Effector memory CD8-positive, alpha-beta T cell (primary cell): ENCODE data around the gene PHF20.
"Not testable (repeated sequence)": the region's sequence is repeated elsewhere in the genome, so short reads cannot be mapped to it uniquely, and the experiment has no call there.

Experiments used
- ATAC-seq: fragments of 150-1000 bp; cut with Tn5 transposase; replicated peaks from 2 replicates; pipeline ENCODE4 v1.10.0; 2021; ENCODE audit warnings: mild to moderate bottlenecking, moderate library complexity
- DNase-seq, 3 experiments: peaks; one replicate each; pipeline ENCODE4 v3.0.0; 2021
- H3K27ac Mint-ChIP-seq, 2 donors: one replicate each; pipeline ENCODE4 v1.8.0; 2022; ENCODE audit warnings: mild to moderate bottlenecking in 2 of 2, mixed read lengths in 2 of 2, moderate library complexity in 2 of 2
- H3K27me3 Mint-ChIP-seq, 2 donors: one replicate each; pipeline ENCODE4 v1.8.0; 2022; ENCODE audit warnings: mixed read lengths in 2 of 2
- H3K36me3 Mint-ChIP-seq: one replicate; pipeline ENCODE4 v1.8.0; 2022; ENCODE audit warnings: mild to moderate bottlenecking, moderate library complexity, mixed read lengths; ENCODE audit not compliant: insufficient read depth
- H3K4me1 Mint-ChIP-seq, 2 donors: one replicate each; pipeline ENCODE4 v1.8.0; 2022; ENCODE audit warnings: low read depth in 2 of 2, mixed read lengths in 2 of 2
- H3K4me3 Mint-ChIP-seq, 2 donors: one replicate each; pipeline ENCODE4 v1.8.0; 2022; ENCODE audit warnings: mild to moderate bottlenecking in 2 of 2, mixed read lengths in 2 of 2, moderate library complexity in 2 of 2
- H3K9me3 Mint-ChIP-seq, 2 donors: one replicate each; pipeline ENCODE4 v1.8.0; 2022; ENCODE audit warnings: mixed read lengths in 2 of 2

Gene PHF20

GRCh38 chr20:35901230-35901629 lies 129.4 kb downstream of the PHF20 start:
- not testable (repeated sequence) for DNase-seq, H3K9me3 Mint-ChIP-seq
- H3K36me3 Mint-ChIP-seq: peaks cover 52% of the 10 kb centered on the region

GRCh38 chr20:35901678-35902544 lies 130.1 kb downstream of the PHF20 start:
- no peak overlapping the region for H3K4me3 Mint-ChIP-seq
- H3K27me3 Mint-ChIP-seq: no peaks in the 10 kb centered on the region
- ATAC-seq (no peak), DNase-seq (no peak)
- peak overlapping the region in 1 of 2 donors; percentile 6 for H3K27ac Mint-ChIP-seq
- H3K9me3 Mint-ChIP-seq: no peaks in the 10 kb centered on the region
- H3K36me3 Mint-ChIP-seq: peaks cover 52% of the 10 kb centered on the region
- H3K4me1 Mint-ChIP-seq: peaks cover 9 to 19% of the 10 kb centered on the region in 2 donors

More at GRCh38 chr20:35901230-35901629, 129.4 kb downstream of the PHF20 start:
- H3K4me1 Mint-ChIP-seq: peaks cover 6 to 16% of the 10 kb centered on the region in 2 donors
- not testable (repeated sequence) for ATAC-seq, H3K27me3 Mint-ChIP-seq, H3K27ac Mint-ChIP-seq, H3K4me3 Mint-ChIP-seq

DNA sequence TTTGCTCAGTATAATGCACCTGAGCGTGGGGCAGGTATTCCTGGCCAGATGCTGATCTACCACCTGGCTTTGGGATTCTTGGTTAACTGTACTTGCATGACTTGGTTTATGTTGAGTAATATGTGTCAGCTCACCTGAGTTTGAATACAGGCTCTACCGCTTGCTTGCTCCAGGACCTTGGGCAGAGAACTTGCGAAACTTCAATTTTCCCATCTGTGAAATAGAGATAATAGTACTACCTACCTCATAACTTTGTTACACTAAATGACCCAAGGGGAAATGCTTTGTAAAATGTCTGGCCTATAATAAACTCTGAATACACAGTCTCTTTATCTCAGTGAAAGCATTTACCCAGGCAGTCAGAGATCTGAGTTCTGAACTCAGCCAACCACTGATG lies 130.7 kb downstream of the PHF20 start:
- Mint-ChIP-seq H3K27me3 (no peaks in the 10 kb centered on the region), H3K36me3 (peaks cover 48% of the 10 kb centered on the region), H3K4me1 (peaks cover 9 to 21% of the 10 kb centered on the region in 2 donors), H3K4me3 (no peak overlapping the region), H3K27ac (peak overlapping the region in 1 of 2 donors; percentile 21), H3K9me3 (no peaks in the 10 kb centered on the region)
- ATAC-seq (no peak), DNase-seq (no peak)

DNA sequence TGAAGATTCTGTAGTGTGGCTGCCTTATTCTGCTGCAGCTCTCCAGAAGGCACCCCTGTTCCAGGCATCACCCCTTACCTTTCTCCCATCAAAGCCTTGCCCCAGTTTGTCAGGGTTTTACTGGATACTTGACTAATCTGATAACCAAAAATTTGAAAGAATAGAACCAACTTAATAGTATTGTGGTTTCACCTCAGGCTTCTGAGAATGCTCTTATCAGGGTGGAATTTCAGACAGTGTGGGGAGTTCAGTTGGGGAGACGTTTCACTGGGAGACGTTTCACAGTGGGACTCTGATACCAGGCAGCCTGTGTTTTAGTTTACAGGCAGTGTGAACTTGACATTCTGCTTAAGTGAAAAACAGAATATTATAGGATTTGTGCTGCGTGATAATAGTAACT lies 132.0 kb downstream of the PHF20 start:
- no peak overlapping the region for H3K27ac Mint-ChIP-seq

DNA sequence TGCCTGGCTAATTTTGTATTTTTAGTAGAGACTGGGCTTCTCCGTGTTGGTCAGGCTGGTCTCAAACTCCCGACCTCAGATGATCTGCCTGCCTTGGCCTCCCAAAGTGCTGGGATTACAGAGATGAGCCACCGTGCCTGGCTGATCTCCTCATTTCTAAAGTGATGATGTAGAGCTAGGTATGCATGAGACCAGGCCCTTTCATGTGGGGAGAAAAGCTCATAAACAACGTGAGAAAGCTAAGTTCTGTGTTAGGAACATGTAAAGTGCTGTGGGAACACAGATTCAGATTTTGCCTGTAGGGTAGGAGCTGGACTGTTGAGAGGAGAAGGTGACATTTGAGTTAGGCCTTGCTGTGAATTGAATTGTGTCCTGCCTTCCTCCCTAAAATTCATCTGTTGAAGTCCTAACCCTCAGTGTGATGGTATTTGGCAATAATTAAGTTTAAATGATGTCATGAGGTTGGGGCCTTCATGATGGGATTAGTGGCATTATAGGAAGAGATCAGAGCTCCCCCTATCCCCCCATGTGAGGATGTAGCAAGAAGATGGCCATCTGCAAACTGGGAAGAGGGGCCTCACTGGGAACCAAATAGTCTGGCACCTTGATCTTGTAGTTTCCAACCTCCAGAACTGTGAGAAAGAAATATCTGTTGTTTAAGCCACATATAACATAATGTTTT lies 133.3 kb downstream of the PHF20 start:
- H3K4me1 Mint-ChIP-seq: peaks cover 19 to 28% of the 10 kb centered on the region in 2 donors
- H3K36me3 Mint-ChIP-seq: peaks cover 37% of the 10 kb centered on the region
- H3K27me3 Mint-ChIP-seq: no peaks in the 10 kb centered on the region
- H3K9me3 Mint-ChIP-seq: no peaks in the 10 kb centered on the region
- no peak overlapping the region for H3K4me3 Mint-ChIP-seq
- ATAC-seq: no peak
- no peak for DNase-seq
- H3K27ac Mint-ChIP-seq: peak overlapping the region; percentile 63 to 80

More for the DNA sequence above, 132.0 kb downstream of the PHF20 start:
- no peak for ATAC-seq
- H3K36me3 Mint-ChIP-seq: peaks cover 45% of the 10 kb centered on the region
- H3K4me1 Mint-ChIP-seq: peaks cover 19 to 28% of the 10 kb centered on the region in 2 donors
- no peak overlapping the region for H3K4me3 Mint-ChIP-seq
- H3K9me3 Mint-ChIP-seq: no peaks in the 10 kb centered on the region
- H3K27me3 Mint-ChIP-seq: no peaks in the 10 kb centered on the region
- no peak for DNase-seq

- ATAC-seq (no peak), DNase-seq (no peak)
- H3K4me1 Mint-ChIP-seq: peaks cover 19 to 25% of the 10 kb centered on the region in 2 donors
- peak overlapping the region; percentile 63 to 80 for H3K27ac Mint-ChIP-seq
- H3K36me3 Mint-ChIP-seq: peaks cover 29% of the 10 kb centered on the region
- no peak overlapping the region for H3K4me3 Mint-ChIP-seq
- H3K9me3 Mint-ChIP-seq: no peaks in the 10 kb centered on the region
- H3K27me3 Mint-ChIP-seq: no peaks in the 10 kb centered on the region
These were observed 135.3 kb downstream of the PHF20 start for GRCh38 chr20:35907017-35907701.

GRCh38 chr20:35908007-35908406 lies 136.2 kb downstream of the PHF20 start:
- Mint-ChIP-seq H3K9me3 (no peaks in the 10 kb centered on the region), H3K27me3 (no peaks in the 10 kb centered on the region), H3K4me1 (peaks cover 18 to 21% of the 10 kb centered on the region in 2 donors), H3K27ac (peak overlapping the region in 1 of 2 donors; percentile 33), H3K36me3 (peaks cover 36% of the 10 kb centered on the region), H3K4me3 (no peak overlapping the region)
- DNase-seq (no peak), ATAC-seq (no peak)

GRCh38 chr20:35909176-35909575 lies 137.4 kb downstream of the PHF20 start:
- H3K27ac Mint-ChIP-seq: peak overlapping the region; percentile 33 to 57
- peaks cover 37% of the 10 kb centered on the region for H3K36me3 Mint-ChIP-seq
- DNase-seq (no peak), ATAC-seq (no peak)
- no peaks in the 10 kb centered on the region for H3K27me3 Mint-ChIP-seq
- peaks cover 18 to 24% of the 10 kb centered on the region in 2 donors for H3K4me1 Mint-ChIP-seq
- no peaks in the 10 kb centered on the region for H3K9me3 Mint-ChIP-seq
- H3K4me3 Mint-ChIP-seq: no peak overlapping the region

DNA sequence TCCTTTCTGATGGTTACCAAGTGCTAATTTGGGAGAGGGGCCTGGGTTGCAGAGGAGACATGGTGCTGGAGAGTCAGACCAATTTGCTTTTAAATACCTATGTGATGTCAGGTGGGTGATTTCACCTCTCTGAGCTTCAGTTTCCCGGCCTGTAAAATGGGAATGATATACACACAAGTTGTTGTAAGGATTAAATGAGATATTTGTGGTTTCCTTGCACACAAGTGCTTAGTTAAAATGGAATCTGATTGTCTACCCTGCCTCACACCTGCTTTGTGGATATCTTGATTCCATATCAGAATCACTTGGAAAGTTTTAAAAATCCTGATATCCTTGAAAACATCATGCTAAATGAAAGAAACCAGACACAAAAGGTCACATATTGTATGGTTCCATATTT lies 138.0 kb downstream of the PHF20 start:
- H3K36me3 Mint-ChIP-seq: peaks cover 38% of the 10 kb centered on the region
- no peak for ATAC-seq
- no peak for DNase-seq
- no peaks in the 10 kb centered on the region for H3K27me3 Mint-ChIP-seq
- peaks cover 18 to 24% of the 10 kb centered on the region in 2 donors for H3K4me1 Mint-ChIP-seq
- no peaks in the 10 kb centered on the region for H3K9me3 Mint-ChIP-seq
- H3K4me3 Mint-ChIP-seq: no peak overlapping the region
- H3K27ac Mint-ChIP-seq: peak overlapping the region; percentile 33 to 57

DNA sequence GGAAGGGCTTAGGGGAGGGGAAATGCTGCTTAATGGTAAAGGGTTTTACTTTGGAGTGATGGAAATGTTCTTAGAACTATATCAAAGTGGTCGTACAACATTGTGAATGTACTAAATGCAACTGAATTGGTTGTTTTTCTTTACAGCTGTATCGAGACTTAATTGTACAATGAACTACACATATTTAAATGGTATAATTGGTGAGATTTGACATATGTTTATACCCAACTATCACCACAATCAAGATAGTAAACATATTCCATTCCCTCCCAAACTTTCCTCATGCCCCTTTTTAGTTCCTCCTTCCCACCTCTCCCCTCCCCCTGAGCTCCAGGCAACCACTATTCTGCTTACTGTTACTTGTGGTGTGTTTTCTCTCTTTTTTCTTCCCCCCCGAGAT lies 138.4 kb downstream of the PHF20 start:
- no peak for ATAC-seq
- Mint-ChIP-seq H3K27ac (peak overlapping the region; percentile 33 to 57), H3K27me3 (no peaks in the 10 kb centered on the region), H3K4me3 (no peak overlapping the region), H3K9me3 (no peaks in the 10 kb centered on the region), H3K36me3 (peaks cover 38% of the 10 kb centered on the region), H3K4me1 (peaks cover 18 to 24% of the 10 kb centered on the region in 2 donors)
- no peak for DNase-seq

- H3K27me3 Mint-ChIP-seq: no peaks in the 10 kb centered on the region
- DNase-seq (no peak), ATAC-seq (no peak)
- no peak overlapping the region for H3K4me3 Mint-ChIP-seq
- peaks cover 51% of the 10 kb centered on the region for H3K36me3 Mint-ChIP-seq
- peak overlapping the region; percentile 62 to 75 for H3K27ac Mint-ChIP-seq
- no peaks in the 10 kb centered on the region for H3K9me3 Mint-ChIP-seq
- H3K4me1 Mint-ChIP-seq: peaks cover 12 to 15% of the 10 kb centered on the region in 2 donors
These were observed 141.1 kb downstream of the PHF20 start for GRCh38 chr20:35912881-35913280.

GRCh38 chr20:35917077-35917476 lies 145.3 kb downstream of the PHF20 start:
- no peak for DNase-seq
- Mint-ChIP-seq H3K36me3 (peaks cover 67% of the 10 kb centered on the region), H3K27me3 (no peaks in the 10 kb centered on the region), H3K27ac (peak overlapping the region in 1 of 2 donors; percentile 75), H3K4me1 (peaks cover 3 to 4% of the 10 kb centered on the region in 2 donors), H3K9me3 (no peaks in the 10 kb centered on the region), H3K4me3 (no peak overlapping the region)
- ATAC-seq: no peak

GRCh38 chr20:35918021-35918420 lies 146.2 kb downstream of the PHF20 start:
- Mint-ChIP-seq H3K4me3 (no peak overlapping the region), H3K27me3 (no peaks in the 10 kb centered on the region), H3K27ac (peak overlapping the region; percentile 41 to 75), H3K4me1 (peaks cover 2 to 3% of the 10 kb centered on the region in 2 donors), H3K36me3 (peaks cover 62% of the 10 kb centered on the region), H3K9me3 (no peaks in the 10 kb centered on the region)
- no peak for ATAC-seq
- no peak for DNase-seq
